Subcutaneous abdominal adipose tissue (tissue), 5 donors: Measurements from ENCODE around the gene GMDS.

Source experiments
- H3K27ac ChIP-seq: one replicate; pipeline ENCODE4 v1.7.0; 2013; ENCODE audit warnings: low read depth, mild to moderate bottlenecking, inconsistent platforms, low read length, moderate library complexity
- H3K27me3 ChIP-seq, 5 donors: one replicate each; pipeline ENCODE4 v1.7.0; 2013; ENCODE audit warnings: low read length in 5 of 5, inconsistent platforms in 1 of 5; ENCODE audit not compliant: control insufficient read depth in 5 of 5, insufficient read depth in 4 of 5
- H3K36me3 ChIP-seq, 5 donors: one replicate each; pipeline ENCODE4 v1.7.0; 2013; ENCODE audit warnings: low read length in 5 of 5; ENCODE audit not compliant: control insufficient read depth in 5 of 5, insufficient read depth in 5 of 5
- H3K4me1 ChIP-seq, 5 donors: one replicate each; pipeline ENCODE4 v1.7.0; 2013; ENCODE audit warnings: low read length in 5 of 5, mild to moderate bottlenecking in 3 of 5, moderate library complexity in 1 of 5; ENCODE audit not compliant: control insufficient read depth in 5 of 5, insufficient read depth in 5 of 5
- H3K4me3 ChIP-seq, 5 donors: one replicate each; pipeline ENCODE4 v1.7.0; 2013; ENCODE audit warnings: low read length in 5 of 5, low read depth in 1 of 5
- H3K9ac ChIP-seq, 5 donors: one replicate each; pipeline ENCODE4 v1.7.0; 2013; ENCODE audit warnings: low read length in 5 of 5, mild to moderate bottlenecking in 4 of 5, moderate library complexity in 3 of 5
- H3K9me3 ChIP-seq, 5 donors: one replicate each; pipeline ENCODE4 v1.7.0; 2013; ENCODE audit warnings: low read length in 5 of 5; ENCODE audit not compliant: control insufficient read depth in 5 of 5
- donor health status: healthy.
- donor health status: healthy.
- donor health status: healthy.
- donor health status: healthy.
- donor health status: healthy.

The GMDS gene

GRCh38 chr6:2101213-2101612 is 144.2 kb downstream of the GMDS start:
- Histone ChIP-seq H3K9me3 (no peaks in the 10 kb centered on the region), H3K27ac (no peak overlapping the region), H3K4me3 (no peak overlapping the region), H3K27me3 (no peaks in the 10 kb centered on the region), H3K9ac (no peak overlapping the region), H3K36me3 (no peaks in the 10 kb centered on the region), H3K4me1 (peaks cover 0 to 18% (median 8%) of the 10 kb centered on the region in 5 donors)

- no peak overlapping the region for H3K4me3 ChIP-seq
- no peak overlapping the region for H3K27ac ChIP-seq
- peaks cover 0 to 18% (median 8%) of the 10 kb centered on the region in 5 donors for H3K4me1 ChIP-seq
- no peak overlapping the region for H3K9ac ChIP-seq
- no peaks in the 10 kb centered on the region for H3K36me3 ChIP-seq
- H3K9me3 ChIP-seq: no peaks in the 10 kb centered on the region
- no peaks in the 10 kb centered on the region for H3K27me3 ChIP-seq
Observed at GRCh38 chr6:2099870-2100269, 145.5 kb downstream of the GMDS start.

DNA sequence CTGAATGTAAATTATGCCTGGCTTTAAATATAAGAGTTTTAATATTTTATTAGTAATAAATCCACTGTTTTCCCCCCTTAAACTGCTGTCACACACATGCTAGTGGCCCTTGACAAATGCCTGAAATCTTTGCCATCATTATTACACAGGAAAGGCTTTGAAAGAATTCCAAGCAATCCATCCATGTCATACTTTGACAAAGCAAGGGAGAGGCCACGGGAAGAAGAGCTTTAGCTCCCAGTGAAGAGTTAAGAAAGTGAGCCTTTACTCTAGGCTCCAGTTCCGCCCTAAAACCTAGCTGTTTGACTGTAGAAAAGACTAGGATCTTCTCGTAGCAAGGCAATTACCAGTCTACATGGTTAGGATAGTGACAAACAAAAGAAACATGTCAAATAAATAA is 147.9 kb downstream of the GMDS start:
- Histone ChIP-seq H3K9ac (no peak overlapping the region), H3K9me3 (no peaks in the 10 kb centered on the region), H3K27me3 (no peaks in the 10 kb centered on the region), H3K36me3 (no peaks in the 10 kb centered on the region), H3K4me3 (no peak overlapping the region), H3K4me1 (peaks cover 0 to 7% (median 2%) of the 10 kb centered on the region in 5 donors), H3K27ac (no peak overlapping the region)

DNA sequence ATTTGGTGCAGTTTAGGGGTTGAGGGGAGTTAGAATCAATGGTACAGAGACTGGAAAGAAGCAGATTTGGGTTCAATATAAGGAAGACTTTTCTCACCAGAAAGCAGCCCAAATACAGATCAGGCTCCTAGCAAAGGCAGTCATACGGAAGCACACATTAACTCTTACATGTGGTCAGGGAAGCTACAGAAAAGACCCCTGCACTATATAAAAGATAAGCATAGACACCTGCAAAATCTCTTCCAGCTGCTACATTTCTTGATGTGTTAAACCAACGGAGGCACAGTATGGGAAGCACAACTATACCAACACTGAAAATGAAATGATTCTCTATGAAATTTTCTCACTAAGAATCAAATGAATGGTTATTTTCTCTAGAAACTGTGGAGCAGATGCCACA is 150.8 kb downstream of the GMDS start:
- no peaks in the 10 kb centered on the region for H3K36me3 ChIP-seq
- no peak overlapping the region for H3K4me3 ChIP-seq
- no peak overlapping the region for H3K27ac ChIP-seq

DNA sequence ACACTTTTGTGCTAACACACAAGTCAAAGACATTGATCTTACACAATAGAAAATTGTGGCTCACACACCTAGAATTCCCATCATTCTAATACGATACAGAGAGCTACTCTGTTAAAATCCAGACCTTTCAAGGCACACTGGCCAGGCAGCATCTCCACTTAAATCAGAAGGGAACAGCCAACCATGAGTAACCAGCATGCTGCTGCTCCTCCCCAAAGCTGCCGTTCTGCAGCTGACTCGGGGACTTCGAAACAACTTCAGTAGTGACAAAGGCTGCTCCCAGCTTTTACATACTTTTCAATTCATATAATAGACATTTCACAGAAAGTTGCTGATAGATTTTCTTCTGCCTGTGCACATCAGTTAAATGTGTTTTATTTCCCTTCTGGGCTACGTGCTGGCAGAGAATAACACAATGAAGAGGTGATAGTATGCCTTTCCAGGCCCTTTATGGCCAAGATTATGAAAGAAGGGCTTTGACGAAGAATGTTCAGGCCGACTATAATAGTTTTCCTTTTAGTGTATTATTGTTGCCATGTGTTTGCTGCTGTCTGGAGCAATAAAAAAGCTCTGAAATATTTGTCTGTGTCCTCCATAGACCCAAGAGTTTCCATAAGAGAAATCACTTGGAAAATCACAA is 159.0 kb downstream of the GMDS start:
- Histone ChIP-seq H3K27ac (no peak overlapping the region), H3K9me3 (no peaks in the 10 kb centered on the region), H3K4me1 (no peaks in the 10 kb centered on the region), H3K4me3 (no peak overlapping the region), H3K36me3 (no peaks in the 10 kb centered on the region), H3K9ac (no peak overlapping the region), H3K27me3 (no peaks in the 10 kb centered on the region)

More for the DNA sequence above, 150.8 kb downstream of the GMDS start:
- Histone ChIP-seq H3K4me1 (no peaks in the 10 kb centered on the region), H3K9me3 (no peaks in the 10 kb centered on the region), H3K27me3 (no peaks in the 10 kb centered on the region), H3K9ac (no peak overlapping the region)

DNA sequence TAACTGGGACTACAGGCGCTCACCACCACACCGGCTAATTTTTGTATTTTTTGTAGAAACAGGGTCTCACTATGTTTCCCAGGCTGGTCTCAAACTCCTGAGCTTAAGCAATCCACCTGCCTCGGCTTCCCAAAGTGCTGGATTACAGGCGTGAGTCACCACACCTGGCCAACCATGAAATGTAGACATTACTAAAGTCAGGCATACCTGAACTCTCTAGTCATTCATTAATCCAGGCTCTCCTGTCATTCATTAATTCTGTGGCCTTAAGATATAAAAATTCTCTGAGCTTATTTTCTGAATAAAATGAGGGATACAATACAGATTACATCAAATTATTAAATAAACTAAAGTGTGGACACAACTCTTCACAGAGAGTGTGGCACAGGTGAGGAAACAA is 159.7 kb downstream of the GMDS start:
- Histone ChIP-seq H3K4me3 (no peak overlapping the region), H3K4me1 (no peaks in the 10 kb centered on the region), H3K9me3 (no peaks in the 10 kb centered on the region), H3K27me3 (no peaks in the 10 kb centered on the region), H3K27ac (no peak overlapping the region), H3K36me3 (no peaks in the 10 kb centered on the region), H3K9ac (no peak overlapping the region)

GRCh38 chr6:2081155-2082138 is 164.0 kb downstream of the GMDS start:
- H3K4me1 ChIP-seq: no peaks in the 10 kb centered on the region
- no peaks in the 10 kb centered on the region for H3K36me3 ChIP-seq
- no peak overlapping the region for H3K27ac ChIP-seq
- no peak overlapping the region for H3K4me3 ChIP-seq
- no peaks in the 10 kb centered on the region for H3K27me3 ChIP-seq
- no peak overlapping the region for H3K9ac ChIP-seq
- peaks cover 0 to 6% (median 0%) of the 10 kb centered on the region in 5 donors for H3K9me3 ChIP-seq

DNA sequence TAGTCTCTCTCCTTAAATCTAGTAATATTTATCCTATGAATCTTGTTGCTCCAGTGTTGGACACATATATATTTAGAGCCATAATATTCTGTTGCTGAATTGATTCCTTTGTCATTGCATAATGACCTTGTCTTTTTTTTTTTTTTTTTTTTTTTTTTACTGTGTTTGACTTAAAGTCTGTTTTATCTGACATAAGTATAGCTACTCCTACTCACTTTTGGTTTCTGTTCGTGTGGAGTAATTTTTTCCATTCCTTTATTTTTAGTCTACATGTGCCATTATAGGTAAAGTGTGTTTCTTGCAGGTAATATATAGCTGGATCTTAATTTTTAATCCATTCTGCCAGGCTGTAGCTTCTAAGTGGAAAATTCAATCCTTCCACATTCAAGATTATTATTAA is 166.5 kb downstream of the GMDS start:
- H3K9me3 ChIP-seq: peaks cover 0 to 6% (median 0%) of the 10 kb centered on the region in 5 donors
- H3K27me3 ChIP-seq: no peaks in the 10 kb centered on the region
- H3K9ac ChIP-seq: no peak overlapping the region
- no peak overlapping the region for H3K27ac ChIP-seq
- H3K4me1 ChIP-seq: no peaks in the 10 kb centered on the region
- no peak overlapping the region for H3K4me3 ChIP-seq
- H3K36me3 ChIP-seq: no peaks in the 10 kb centered on the region

- Histone ChIP-seq H3K27me3 (no peaks in the 10 kb centered on the region), H3K9me3 (peaks cover 0 to 6% (median 0%) of the 10 kb centered on the region in 5 donors), H3K4me3 (no peak overlapping the region), H3K27ac (no peak overlapping the region), H3K9ac (no peak overlapping the region), H3K36me3 (no peaks in the 10 kb centered on the region), H3K4me1 (no peaks in the 10 kb centered on the region)
Observed at GRCh38 chr6:2077826-2078225, 167.6 kb downstream of the GMDS start.

DNA sequence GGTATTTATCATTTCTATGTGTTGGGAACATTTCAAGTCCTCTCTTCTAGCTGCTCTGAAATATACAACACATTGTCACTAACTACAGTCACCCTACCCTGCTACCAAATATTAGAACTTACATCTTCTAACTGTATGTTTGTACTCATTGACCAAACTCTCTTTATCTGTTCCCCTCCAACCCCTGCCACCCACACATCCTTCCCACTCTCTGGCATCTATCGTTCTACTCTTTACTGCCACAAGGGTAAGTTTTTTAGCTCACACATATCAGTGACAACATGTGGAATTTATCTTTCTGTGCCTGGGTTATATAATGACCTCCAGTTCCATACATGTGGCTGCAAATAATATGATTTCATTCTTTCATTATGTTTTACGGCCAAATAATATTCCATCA is 171.9 kb downstream of the GMDS start:
- Histone ChIP-seq H3K36me3 (no peaks in the 10 kb centered on the region), H3K27me3 (no peaks in the 10 kb centered on the region), H3K9ac (no peak overlapping the region), H3K4me3 (no peak overlapping the region), H3K9me3 (no peaks in the 10 kb centered on the region), H3K4me1 (no peaks in the 10 kb centered on the region), H3K27ac (no peak overlapping the region)
